H1 (cell line): ENCODE data around the gene DCPS. TPM values are rescaled to one million over a fixed set of nuclear protein-coding genes. Genes with fewer than 3 reads are reported as not detected.

Experiments used
- CTCF ChIA-PET: fragments of 300-600 bp; sonication (Branson Sonifier 250); formaldehyde crosslinking; loops from one replicate; lab custom pipeline; 2021; ENCODE audit not compliant: partially characterized antibody; lab: Charles Lee
- POLR2A ChIA-PET: fragments of 300-600 bp; sonication (Branson Sonifier 250); formaldehyde crosslinking; loops from one replicate; lab custom pipeline; 2021; ENCODE audit warnings: inconsistent platforms; ENCODE audit not compliant: partially characterized antibody; lab: Charles Lee
- DNase-seq, 2 experiments: peaks; one replicate each; pipeline versions ENCODE4 v3.0.0 to v3.0.0-alpha.2; 2010 to 2022; ENCODE audit warnings: low spot score in 2 of 2, low read depth in 1 of 2, mixed read lengths in 1 of 2
- FAIRE-seq: peaks from 2 replicates; lab custom pipeline; 2011; peaks lifted over from hg19 to GRCh38; lab: Jason Lieb, UNC
- H2AFZ ChIP-seq: 2 replicates; pipeline ENCODE4 v1.8.1; 2012; ENCODE audit warnings: low read length, inconsistent platforms
- H2AK5ac ChIP-seq: 2 replicates; pipeline ENCODE4 v1.6.1; 2013; ENCODE audit warnings: low read depth, low read length
- H2BK120ac ChIP-seq: replicated peaks from 2 replicates; pipeline ENCODE3; 2013; ENCODE audit warnings: low read depth, low read length, inconsistent platforms
- H2BK12ac ChIP-seq: 2 replicates; pipeline ENCODE4 v1.6.1; 2013; ENCODE audit warnings: low read depth, low read length
- H2BK15ac ChIP-seq: 2 replicates; pipeline ENCODE4 v1.6.1; 2013; ENCODE audit warnings: low read length
- H2BK20ac ChIP-seq: 2 replicates; pipeline ENCODE4 v1.6.1; 2013; ENCODE audit warnings: low read length
- H2BK5ac ChIP-seq: 2 replicates; pipeline ENCODE4 v1.6.1; 2013; ENCODE audit warnings: low read depth, low read length
- H3K14ac ChIP-seq: 2 replicates; pipeline ENCODE4 v1.6.1; 2013; ENCODE audit warnings: inconsistent platforms; ENCODE audit not compliant: insufficient read length
- H3K18ac ChIP-seq: 2 replicates; pipeline ENCODE4 v1.6.1; 2013; ENCODE audit warnings: low read length; ENCODE audit errors: extremely low read depth
- H3K23ac ChIP-seq: 2 replicates; pipeline ENCODE4 v1.6.1; 2013; ENCODE audit warnings: inconsistent platforms; ENCODE audit not compliant: insufficient read length
- H3K23me2 ChIP-seq: 2 replicates; pipeline ENCODE4 v1.6.1; 2013; ENCODE audit warnings: low read depth, low read length
- H3K27ac ChIP-seq: 2 replicates; pipeline ENCODE4 v1.6.1; 2011; ENCODE audit warnings: low read depth, low read length, inconsistent platforms
- H3K27me3 ChIP-seq, 4 experiments: replicated peaks in 1 of 4; 1 replicate in 1 of 4; 2 replicates in 3 of 4; pipeline versions ENCODE4 v1.6.1 to v1.8.1; 2011 to 2013; ENCODE audit warnings: low read length in 3 of 4, mild to moderate bottlenecking in 3 of 4, inconsistent platforms in 2 of 4, mixed read lengths in 2 of 4, moderate library complexity in 1 of 4; ENCODE audit not compliant: control insufficient read depth in 3 of 4, insufficient read depth in 3 of 4; ENCODE audit errors: extremely low read depth in 1 of 4
- H3K36me3 ChIP-seq, 4 experiments: 2 replicates each; pipeline versions ENCODE4 v1.6.1 to v1.8.1; 2011 to 2013; ENCODE audit warnings: mild to moderate bottlenecking in 4 of 4, low read length in 3 of 4, moderate library complexity in 2 of 4, control low read depth in 1 of 4, inconsistent platforms in 1 of 4; ENCODE audit not compliant: insufficient read depth in 4 of 4, control insufficient read depth in 2 of 4
- H3K4ac ChIP-seq: replicated peaks from 2 replicates; pipeline ENCODE3; 2013; ENCODE audit warnings: low read length, low read depth, mixed read lengths, inconsistent platforms; ENCODE audit not compliant: insufficient read length
- H3K4me1 ChIP-seq, 4 experiments: replicated peaks in 1 of 4; 1 replicate in 1 of 4; 2 replicates in 3 of 4; pipeline versions ENCODE4 v1.6.1 to v1.8.1; 2011 to 2013; ENCODE audit warnings: low read length in 3 of 4, inconsistent platforms in 2 of 4, mixed read lengths in 1 of 4; ENCODE audit not compliant: insufficient read depth in 4 of 4, control insufficient read depth in 3 of 4
- H3K4me2 ChIP-seq, 2 experiments: 2 replicates each; pipeline versions ENCODE4 v1.6.1 to v1.8.1; 2011 to 2013; ENCODE audit warnings: low read depth in 2 of 2, low read length in 2 of 2, control low read depth in 1 of 2, inconsistent platforms in 1 of 2, mild to moderate bottlenecking in 1 of 2; ENCODE audit not compliant: insufficient read depth in 1 of 2
- H3K4me3 ChIP-seq, 4 experiments: fragments of 200-600, 300-600 bp in 1 of 4; sonication (generic), shearing (Covaris generic), sonication (Bioruptor Twin) in 1 of 4; 2 replicates each; pipeline versions ENCODE4 v1.5.1 to v1.8.1; 2011 to 2016; ENCODE audit warnings: low read length in 4 of 4, low read depth in 3 of 4, control low read depth in 2 of 4, inconsistent platforms in 2 of 4, mild to moderate bottlenecking in 2 of 4, mixed read lengths in 1 of 4, moderate library complexity in 1 of 4; ENCODE audit not compliant: insufficient read depth in 2 of 4; ENCODE audit errors: extremely low read depth in 1 of 4
- H3K56ac ChIP-seq: replicated peaks from 2 replicates; pipeline ENCODE3; 2013; ENCODE audit warnings: low read depth, mild to moderate bottlenecking, mixed read lengths, low read length, inconsistent platforms; ENCODE audit not compliant: insufficient read length
- H3K79me1 ChIP-seq: 2 replicates; pipeline ENCODE4 v1.6.1; 2013; ENCODE audit warnings: low read depth, low read length, control low read depth
- H3K79me2 ChIP-seq, 2 experiments: 2 replicates each; pipeline versions ENCODE4 v1.6.1 to v1.8.1; 2012 to 2013; ENCODE audit warnings: low read length in 2 of 2, mild to moderate bottlenecking in 2 of 2, inconsistent platforms in 1 of 2; ENCODE audit not compliant: insufficient read depth in 2 of 2, control insufficient read depth in 1 of 2
- H3K9ac ChIP-seq, 4 experiments: replicated peaks in 1 of 4; 1 replicate in 1 of 4; 2 replicates in 3 of 4; pipeline versions ENCODE4 v1.6.1 to v1.8.1; 2011 to 2013; ENCODE audit warnings: low read depth in 3 of 4, low read length in 3 of 4, control low read depth in 2 of 4, mild to moderate bottlenecking in 2 of 4, moderate library complexity in 2 of 4, inconsistent platforms in 1 of 4; ENCODE audit errors: extremely low read depth in 1 of 4
- H3K9me3 ChIP-seq, 2 experiments: 2 replicates each; pipeline versions ENCODE4 v1.6.1 to v1.8.1; 2012 to 2013; ENCODE audit warnings: mild to moderate bottlenecking in 2 of 2, moderate library complexity in 2 of 2, control low read depth in 1 of 2, inconsistent platforms in 1 of 2, low read depth in 1 of 2, low read length in 1 of 2, mixed read lengths in 1 of 2; ENCODE audit not compliant: insufficient read depth in 2 of 2
- H4K20me1 ChIP-seq, 2 experiments: replicated peaks in 1 of 2; 2 replicates each; pipeline versions ENCODE3 to v1.8.1; 2011 to 2013; ENCODE audit warnings: inconsistent platforms in 2 of 2, low read length in 2 of 2, mild to moderate bottlenecking in 1 of 2; ENCODE audit not compliant: insufficient read depth in 2 of 2, control insufficient read depth in 1 of 2
- H4K5ac ChIP-seq: 2 replicates; pipeline ENCODE4 v1.6.1; 2013; ENCODE audit warnings: low read length, low read depth, mixed read lengths, inconsistent platforms; ENCODE audit not compliant: insufficient read length
- H4K8ac ChIP-seq: 2 replicates; pipeline ENCODE4 v1.8.0; 2013; ENCODE audit warnings: mild to moderate bottlenecking, moderate library complexity, low read length, inconsistent platforms; ENCODE audit not compliant: insufficient read depth; ENCODE audit errors: extremely low read depth
- H4K91ac ChIP-seq: replicated peaks from 2 replicates; pipeline ENCODE3; 2013; ENCODE audit warnings: low read length, mixed read lengths, inconsistent platforms; ENCODE audit not compliant: insufficient read length
- KDM1A ChIP-seq: fragments of 200-600, 300-600 bp; sonication (generic); IDR thresholded peaks from 2 replicates; pipeline ENCODE4 v1.7.1; 2016; ENCODE audit warnings: mild to moderate bottlenecking, low read length, borderline replicate concordance
- KDM4A ChIP-seq: IDR thresholded peaks from one replicate; pipeline ENCODE4 v1.7.1; 2012; ENCODE audit warnings: low read depth, mild to moderate bottlenecking, moderate library complexity, low read length, inconsistent platforms; ENCODE audit not compliant: severe bottlenecking
- PHF8 ChIP-seq: fragments of 200-600 bp; sonication (generic); conservative IDR thresholded peaks from 2 replicates; pipeline ENCODE4 v1.7.1; 2012; ENCODE audit warnings: low read depth, mild to moderate bottlenecking, inconsistent platforms, low read length, moderate library complexity
- RFX5 ChIP-seq: IDR thresholded peaks from 2 replicates; pipeline ENCODE4 v1.6.1; 2011; ENCODE audit warnings: low read depth, low read length, improper control_type of control experiment, borderline replicate concordance
- SP1 ChIP-seq: IDR thresholded peaks from 2 replicates; pipeline ENCODE4 v1.6.1; 2011; ENCODE audit warnings: low read depth, low read length
- TCF12 ChIP-seq: IDR thresholded peaks from 2 replicates; pipeline ENCODE4 v1.6.1; 2011; ENCODE audit warnings: low read depth, mild to moderate bottlenecking, low read length
- WGBS, 2 experiments: shearing (Covaris generic) in 1 of 2; methylation state at CpG; one replicate each; pipeline versions ENCODE4 v1.1.6 to v1.1.7; 2013 to 2015; ENCODE audit warnings: low lambda C conversion rate in 2 of 2, mixed read lengths in 2 of 2, inconsistent platforms in 1 of 2, low coverage in 1 of 2, missing lambda C conversion rate in 1 of 2; ENCODE audit not compliant: insufficient replicate concordance in 2 of 2, insufficient coverage in 1 of 2, insufficient read length in 1 of 2; ENCODE audit errors: extremely low coverage in 1 of 2, missing lambda C conversion rate in 1 of 2; 5-methylcytosine and 5-hydroxymethylcytosine counted together
- long read RNA-seq, 2 experiments: library from RNA in 1 of 2; library from capped mRNA in 1 of 2; stranded (forward); transcript quantifications; one replicate each; pipeline ENCODE4 v2.0.0, GENCODE V29; 2021; ENCODE audit warnings: inconsistent platforms in 1 of 2
- polyA minus RNA-seq, 3 experiments: library from RNA; depleted of rRNA, polyadenylated mRNA; stranded (reverse); fragments of >200 nt; gene quantifications; 1 replicate in 2 of 3; 2 replicates in 1 of 3; pipeline ENCODE4 v1.2.3, GENCODE V29; 2011
- polyA plus RNA-seq, 7 experiments: library from polyadenylated mRNA; depleted of rRNA in 3 of 7; stranded (reverse) in 5 of 7; unstranded in 2 of 7; fragments of >200 nt in 5 of 7; fragments of 200-250 nt in 2 of 7; gene quantifications; 1 replicate in 5 of 7; 2 replicates in 1 of 7; 4 replicates in 1 of 7; pipeline versions ENCODE4 v1.2.1 to v1.2.3, GENCODE V29; 2011 to 2013; ENCODE audit warnings: missing spikeins in 2 of 7, mixed read lengths in 2 of 7
- total RNA-seq: library from RNA; stranded (reverse); fragmentation: NEBNext Ultra II Directional; extraction: Animal tissue kit (Norgen Biotek cat#: 25700); gene quantifications from 2 replicates; pipeline ENCODE4 v1.2.1, GENCODE V29; 2021
- TF ChIP-seq, protein P1 (sequence below): IDR thresholded peaks from 2 replicates; pipeline ENCODE4 v1.6.1; 2012; ENCODE audit warnings: inconsistent platforms

DCPS gene
- total RNA-seq (24.6 and 24.8 TPM in 2 replicates), polyA plus RNA-seq (2011; rRNA removed) (55.2 and 61.9 TPM in 2 replicates), polyA minus RNA-seq (2011; rRNA and poly(A)+ RNA removed) (17.7 and 19.4 TPM in 2 replicates)
- 44.4 TPM for polyA plus RNA-seq (2011; cell fraction: cytosol; rRNA removed)
- polyA plus RNA-seq (2011; cell fraction: nucleus; rRNA removed) = 28.9 TPM
- polyA plus RNA-seq (2012, experiment 1 of 2) = 28.4 to 32.8 TPM (median 30.1 TPM) in 4 replicates
- 31.6 TPM for polyA plus RNA-seq (2012, experiment 2 of 2)
- polyA plus RNA-seq (2013, experiment 1 of 2) = 18.1 TPM
- polyA plus RNA-seq (2013, experiment 2 of 2) = 19.4 TPM
- 15.3 TPM for polyA minus RNA-seq (2011; cell fraction: cytosol; rRNA and poly(A)+ RNA removed)
- 11.9 TPM for polyA minus RNA-seq (2011; cell fraction: nucleus; rRNA and poly(A)+ RNA removed)
- long read RNA-seq, experiment 1, transcript DCPS-201 (6 exons, 1,479 nt) = major isoform, 18 of 29 reads
- long read RNA-seq, experiment 1, partial matches to known transcripts = 9 of 29 reads
- long read RNA-seq, experiment 1, other reads (novel, unspliced or antisense) = 2 of 29 reads
- long read RNA-seq, experiment 2, transcript DCPS-201 (6 exons, 1,479 nt) = major isoform, 47 of 53 reads
- long read RNA-seq, experiment 2, partial matches to known transcripts = 2 of 53 reads
- long read RNA-seq, experiment 2, other reads (novel, unspliced or antisense) = 4 of 53 reads

- H3K4ac ChIP-seq = peak within 1 kb of the TSS; percentile 92
- H3K79me2 ChIP-seq = peaks cover 0 to 10% of the 10 kb centered on the region in 2 experiments; a peak in 2 of 4 replicates
- H3K79me1 ChIP-seq = peaks cover 2% of the 10 kb centered on the region; the same call in 1 of the 2 replicates
- FAIRE-seq (no peak), DNase-seq (peak; percentile 50 to 97)
- H3K4me3 ChIP-seq = peak within 1 kb of the TSS; percentile 63 to 98 (median 86)
- peak within 1 kb of the TSS; percentile 72 to 77 for H3K4me2 ChIP-seq
- peak within 1 kb of the TSS; percentile 97 for H3K27ac ChIP-seq
- POLR2A ChIA-PET = interaction anchor here (0.6 to 2.8 kb wide), 20 partner anchors 9 to 1336 kb away, joined by 3 to 11 read pairs (median 4); partner anchors contain the start of genes FOXRED1, SRPRA, ST3GAL4 and TIRAP
- H2BK120ac ChIP-seq = peak within 1 kb of the TSS; percentile 72
- H3K4me1 ChIP-seq = peaks cover 0 to 5% (median 2%) of the 10 kb centered on the region in 4 experiments; a peak in 4 of 7 replicates
- peak within 1 kb of the TSS; percentile 99; the same call in 1 of the 2 replicates for H2BK15ac ChIP-seq
- H2BK12ac ChIP-seq = peak within 1 kb of the TSS; percentile 95
- H2BK5ac ChIP-seq = peak within 1 kb of the TSS; percentile 99
- 0 out of 2 replicates have a peak within 1 kb of the TSS, but pooled peaks have one; percentile 87 for H2BK20ac ChIP-seq
- no peak within 1 kb of the TSS for H3K23ac ChIP-seq
- H4K8ac ChIP-seq = peak within 1 kb of the TSS; percentile 99
- H3K18ac ChIP-seq = peak within 1 kb of the TSS; percentile 99
- H3K27me3 ChIP-seq = no peaks in the 10 kb centered on the region
- H3K9ac ChIP-seq = peak within 1 kb of the TSS; percentile 88 to 96 (median 90)
- 0 out of 2 replicates have a peak within 1 kb of the TSS, but pooled peaks have one; percentile 71 for H2AK5ac ChIP-seq
- no peaks in the 10 kb centered on the region for H3K9me3 ChIP-seq
- CTCF ChIA-PET = interaction anchor here (2.5 kb wide), 1 partner anchor 10 kb away, joined by 9 read pairs; no protein-coding TSS in a partner anchor
- WGBS, 2 experiments = 2% methylated on average over 58 of the region's 61 CpGs; no CpG with 5 or more reads in 1 of the 2 experiments
- peaks cover 0 to 5% (median 1%) of the 10 kb centered on the region in 4 experiments; a peak in 2 of 8 replicates for H3K36me3 ChIP-seq
- H4K5ac ChIP-seq = peak within 1 kb of the TSS; percentile 96
- no peaks in the 10 kb centered on the region for H4K20me1 ChIP-seq
- peak within 1 kb of the TSS; percentile 99 for H2AFZ ChIP-seq
- peak within 1 kb of the TSS; percentile 96 for H3K56ac ChIP-seq
- peak within 1 kb of the TSS; percentile 96 for H4K91ac ChIP-seq
- no peak within 1 kb of the TSS for H3K14ac ChIP-seq
- peaks cover 3% of the 10 kb centered on the region for H3K23me2 ChIP-seq
- TF ChIP-seq RFX5 (no peak), KDM1A (0 out of 2 replicates have a peak, but pooled peaks have one; percentile 5), TCF12 (no peak), PHF8 (peak; percentile 98), KDM4A (peak; percentile 87), SP1 (0 out of 2 replicates have a peak, but pooled peaks have one; percentile 15)
- TF ChIP-seq, protein P1, sequence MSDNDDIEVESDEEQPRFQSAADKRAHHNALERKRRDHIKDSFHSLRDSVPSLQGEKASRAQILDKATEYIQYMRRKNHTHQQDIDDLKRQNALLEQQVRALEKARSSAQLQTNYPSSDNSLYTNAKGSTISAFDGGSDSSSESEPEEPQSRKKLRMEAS = peak; percentile 92
Observed at GRCh38 chr11:126303623-126304456, at the start of gene DCPS. Gene DCPS, plus strand, starts transcription at chr11:126304060. Its CDS starts 21 bp downstream, at chr11:126304081.
